GM12873 (cell line): ENCODE measurements around the gene SPSB4.

Experiments used
- CTCF ChIP-seq: IDR thresholded peaks from 2 replicates; pipeline ENCODE4 v1.5.1; 2012; ENCODE audit warnings: low read depth, mild to moderate bottlenecking, moderate library complexity, low read length, control low read depth; ENCODE audit not compliant: insufficient read depth; ENCODE audit errors: missing control alignments

The SPSB4 gene

GRCh38 chr3:141071681-141072260, 20.6 kb downstream of the SPSB4 start:
- TF ChIP-seq CTCF = no peak

- no peak for TF ChIP-seq CTCF
These were observed 21.8 kb downstream of the SPSB4 start for GRCh38 chr3:141072950-141073349.

- TF ChIP-seq CTCF = no peak
These were observed 22.4 kb downstream of the SPSB4 start for GRCh38 chr3:141073580-141073979.

- no peak for TF ChIP-seq CTCF
These were observed 23.4 kb downstream of the SPSB4 start for GRCh38 chr3:141074529-141074928.

- TF ChIP-seq CTCF = no peak
These were observed 25.1 kb downstream of the SPSB4 start for GRCh38 chr3:141076036-141076773.

- no peak for TF ChIP-seq CTCF
These were observed 25.8 kb downstream of the SPSB4 start for GRCh38 chr3:141076797-141077571.

GRCh38 chr3:141077631-141078030, 26.5 kb downstream of the SPSB4 start:
- TF ChIP-seq CTCF = no peak
